ENCODE data around the gene TRABD2A. TPM values are rescaled to one million over a fixed set of nuclear protein-coding genes. Genes with fewer than 3 reads are reported as not detected.

The TRABD2A gene
- total and polyA plus RNA-seq, 2 of the 13 experiments (the other 11 are each of a cell fraction or from before 2014, with no cell fraction given): 0.15 TPM; not detected in 1

- TF ChIP-seq ARID3A (IDR thresholded peaks at IDR 0.05; ENCODE audit: low read depth, low read length): peak; percentile 98
- no peak for TF ChIP-seq ARNT (IDR thresholded peaks at IDR 0.05)
- peak; percentile 81; the same call in 1 of the 2 replicates for TF ChIP-seq ARID4A (CRISPR knock-in tag; IDR thresholded peaks at IDR 0.05; ENCODE audit: borderline replicate concordance)
- peak; percentile 68 for TF ChIP-seq SP5 (CRISPR knock-in tag; IDR thresholded peaks at IDR 0.05; ENCODE audit: borderline replicate concordance, low read depth)
- TF ChIP-seq ARNTL (CRISPR knock-in tag; IDR thresholded peaks at IDR 0.05): peak; percentile 91; the same call in 1 of the 2 replicates
- TF ChIP-seq SRSF1 (optimal IDR thresholded peaks at IDR 0.05; ENCODE audit: low read depth, low read length): peak; percentile 48
- peak; percentile 89 for TF ChIP-seq FOXO1 (CRISPR knock-in tag; IDR thresholded peaks at IDR 0.05)
- no peak for TF ChIP-seq KAT2B (IDR thresholded peaks at IDR 0.05; ENCODE audit: borderline replicate concordance, low read depth, low read length)
- TF ChIP-seq BCL6 (CRISPR knock-in tag; IDR thresholded peaks at IDR 0.05): peak; percentile 75
- no peak for TF ChIP-seq MATR3 (CRISPR knock-in tag; IDR thresholded peaks at IDR 0.05)
- TF ChIP-seq ZMYM2 (CRISPR knock-in tag; IDR thresholded peaks at IDR 0.05): peak; percentile 65; the same call in 1 of the 2 replicates
- peak; percentile 84; the same call in 1 of the 2 replicates for TF ChIP-seq ZNF710 (CRISPR knock-in tag; IDR thresholded peaks at IDR 0.05; ENCODE audit: borderline replicate concordance)
- peak; percentile 96 for TF ChIP-seq ZKSCAN8 (CRISPR knock-in tag; IDR thresholded peaks at IDR 0.05; ENCODE audit: borderline replicate concordance)
- TF ChIP-seq ZBTB4 (CRISPR knock-in tag; IDR thresholded peaks at IDR 0.05; ENCODE audit: borderline replicate concordance): peak; percentile 93; the same call in 1 of the 2 replicates
- TF ChIP-seq E2F2 (CRISPR knock-in tag; IDR thresholded peaks at IDR 0.05; ENCODE audit: borderline replicate concordance): no peak
- peak; percentile 89 for TF ChIP-seq MXD4 (CRISPR knock-in tag; IDR thresholded peaks at IDR 0.05)
These were observed 45.0 kb upstream of the TRABD2A start (continued) for GRCh38 chr2:84925724-84926376.
